ENCODE data around the gene FGF18. TPM values are rescaled to one million over a fixed set of nuclear protein-coding genes. Genes with fewer than 3 reads are reported as not detected.

The FGF18 gene
- polyA plus RNA-seq, 3 donors: not detected

DNA sequence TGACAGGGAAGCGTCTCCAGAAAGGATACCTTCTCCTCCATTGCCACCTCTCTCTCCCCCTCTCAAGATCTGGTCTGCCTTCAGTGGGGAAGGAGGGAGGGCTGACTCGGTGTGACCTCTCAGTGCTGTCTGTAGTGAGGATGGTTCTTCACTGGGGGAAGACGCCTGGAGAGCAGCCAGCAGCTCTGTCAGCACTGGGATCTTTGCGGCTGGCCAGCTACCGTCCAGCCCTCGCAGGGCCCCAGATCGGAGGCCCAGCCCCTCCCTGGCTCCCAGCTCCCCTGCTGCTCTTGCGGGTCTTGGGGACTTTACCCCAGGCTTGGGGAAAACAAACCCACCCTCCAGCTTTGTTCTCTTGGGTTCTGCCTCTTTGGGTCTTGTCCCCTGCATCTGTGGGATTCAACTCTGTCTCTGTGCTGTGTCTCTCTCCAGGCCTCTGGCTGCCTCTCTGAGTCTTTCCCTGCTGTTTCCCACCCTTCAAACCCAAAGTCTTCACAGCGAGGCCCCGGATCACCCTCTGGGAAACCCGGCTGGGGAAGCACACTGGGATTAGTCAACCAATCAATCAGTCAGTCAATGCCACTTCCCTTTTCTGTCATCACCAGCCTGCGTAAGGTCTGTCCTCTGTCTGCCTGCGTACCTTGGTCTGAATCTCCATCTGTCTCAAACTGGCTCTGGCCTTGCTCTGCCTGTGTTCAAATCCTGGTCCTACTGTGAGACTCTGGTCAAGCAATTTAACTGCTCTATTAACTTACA, 23.0 kb downstream of the FGF18 start:
- no peak overlapping the region for H3K9ac ChIP-seq (ENCODE audit: insufficient read depth, low read length, poor library complexity, severe bottlenecking)
- H3K27ac ChIP-seq (ENCODE audit: low read depth in 1 of 2, low read length in 2 of 2): no peak overlapping the region
- Mint-ChIP-seq H3K27me3 (ENCODE audit: low read depth in 3 of 3) (peaks cover 4 to 13% (median 6%) of the 10 kb centered on the region in 3 donors), H3K4me3 (no peak overlapping the region), H3K27ac (no peak overlapping the region), H3K36me3 (no peaks in the 10 kb centered on the region), H3K9me3 (no peaks in the 10 kb centered on the region), H3K4me1 (peaks cover 4% of the 10 kb centered on the region)
- H4K20me1 ChIP-seq (ENCODE audit: insufficient read depth, low read length): no peaks in the 10 kb centered on the region
- H2AFZ ChIP-seq (ENCODE audit: insufficient read depth, low read depth, low read length, poor library complexity, severe bottlenecking): no peak overlapping the region
- no peak overlapping the region for H3K4me2 ChIP-seq (replicated peaks; ENCODE audit: extremely low read depth, low read length, poor library complexity, severe bottlenecking)
- WGBS (ENCODE audit: insufficient coverage): 55% methylated on average over 11 of the region's 13 CpGs
- no peaks in the 10 kb centered on the region for H3K79me2 ChIP-seq (ENCODE audit: insufficient read depth, low read length)
- H3K4me1 ChIP-seq (ENCODE audit: control insufficient read depth in 1 of 2, insufficient read depth in 2 of 2, low read length in 2 of 2): no peaks in the 10 kb centered on the region
- intact Hi-C loops (cut with micrococcal nuclease): no loop called here
- H3K4me3 ChIP-seq (replicated peaks in 1 of 3; ENCODE audit: low read depth in 2 of 3, low read length in 3 of 3): no peak overlapping the region
- H3K36me3 ChIP-seq (replicated peaks in 1 of 2; ENCODE audit: control insufficient read depth in 1 of 2, insufficient read depth in 2 of 2, low read length in 2 of 2): no peaks in the 10 kb centered on the region
- DNase-seq: peak in 2 of 3 donors; percentile 6 to 52
- H3K27me3 ChIP-seq (ENCODE audit: control insufficient read depth in 2 of 2, insufficient read depth in 2 of 2, low read length in 2 of 2): no peaks in the 10 kb centered on the region
- H3K9me3 ChIP-seq (replicated peaks in 1 of 2; ENCODE audit: control insufficient read depth in 1 of 2, insufficient read depth in 1 of 2, low read length in 2 of 2): no peaks in the 10 kb centered on the region
- TF ChIP-seq, protein P1, sequence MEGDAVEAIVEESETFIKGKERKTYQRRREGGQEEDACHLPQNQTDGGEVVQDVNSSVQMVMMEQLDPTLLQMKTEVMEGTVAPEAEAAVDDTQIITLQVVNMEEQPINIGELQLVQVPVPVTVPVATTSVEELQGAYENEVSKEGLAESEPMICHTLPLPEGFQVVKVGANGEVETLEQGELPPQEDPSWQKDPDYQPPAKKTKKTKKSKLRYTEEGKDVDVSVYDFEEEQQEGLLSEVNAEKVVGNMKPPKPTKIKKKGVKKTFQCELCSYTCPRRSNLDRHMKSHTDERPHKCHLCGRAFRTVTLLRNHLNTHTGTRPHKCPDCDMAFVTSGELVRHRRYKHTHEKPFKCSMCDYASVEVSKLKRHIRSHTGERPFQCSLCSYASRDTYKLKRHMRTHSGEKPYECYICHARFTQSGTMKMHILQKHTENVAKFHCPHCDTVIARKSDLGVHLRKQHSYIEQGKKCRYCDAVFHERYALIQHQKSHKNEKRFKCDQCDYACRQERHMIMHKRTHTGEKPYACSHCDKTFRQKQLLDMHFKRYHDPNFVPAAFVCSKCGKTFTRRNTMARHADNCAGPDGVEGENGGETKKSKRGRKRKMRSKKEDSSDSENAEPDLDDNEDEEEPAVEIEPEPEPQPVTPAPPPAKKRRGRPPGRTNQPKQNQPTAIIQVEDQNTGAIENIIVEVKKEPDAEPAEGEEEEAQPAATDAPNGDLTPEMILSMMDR (IDR thresholded peaks at IDR 0.05): no peak

DNA sequence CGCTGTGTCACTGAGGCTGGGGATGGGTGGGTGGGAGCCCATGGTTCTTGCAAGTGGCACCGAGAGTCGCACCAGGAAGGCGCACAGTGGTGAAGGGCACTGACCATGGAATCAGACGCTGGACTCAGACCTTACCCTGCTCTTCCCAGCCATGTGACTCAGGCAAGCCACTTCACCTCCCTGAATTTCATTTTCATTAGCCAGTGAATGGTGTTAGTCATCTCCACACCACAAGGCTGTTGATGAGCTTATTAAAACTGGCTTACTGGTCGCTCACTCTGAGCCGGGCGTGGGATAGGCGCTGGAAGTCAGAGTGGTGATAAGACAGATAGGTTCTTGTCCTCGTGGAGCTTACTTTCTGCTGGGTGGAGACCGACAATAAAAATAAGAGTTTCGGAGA, 25.1 kb downstream of the FGF18 start:
- peaks cover 0 to 6% of the 10 kb centered on the region in 2 donors for H3K27me3 ChIP-seq (ENCODE audit: control insufficient read depth in 2 of 2, insufficient read depth in 2 of 2, low read length in 2 of 2)
- H3K36me3 ChIP-seq (replicated peaks in 1 of 2; ENCODE audit: control insufficient read depth in 1 of 2, insufficient read depth in 2 of 2, low read length in 2 of 2): no peaks in the 10 kb centered on the region
- Mint-ChIP-seq H3K27ac (no peak overlapping the region), H3K4me3 (no peak overlapping the region), H3K4me1 (peaks cover 4% of the 10 kb centered on the region), H3K9me3 (no peaks in the 10 kb centered on the region), H3K27me3 (ENCODE audit: low read depth in 3 of 3) (peaks cover 10 to 24% (median 19%) of the 10 kb centered on the region in 3 donors), H3K36me3 (no peaks in the 10 kb centered on the region)
- no peaks in the 10 kb centered on the region for H3K9me3 ChIP-seq (replicated peaks in 1 of 2; ENCODE audit: control insufficient read depth in 1 of 2, insufficient read depth in 1 of 2, low read length in 2 of 2)
- H3K79me2 ChIP-seq (ENCODE audit: insufficient read depth, low read length): no peaks in the 10 kb centered on the region
- DNase-seq: no peak
- H3K4me1 ChIP-seq (ENCODE audit: control insufficient read depth in 1 of 2, insufficient read depth in 2 of 2, low read length in 2 of 2): no peaks in the 10 kb centered on the region
- H3K9ac ChIP-seq (ENCODE audit: insufficient read depth, low read length, poor library complexity, severe bottlenecking): no peak overlapping the region
- no peak overlapping the region for H3K4me2 ChIP-seq (replicated peaks; ENCODE audit: extremely low read depth, low read length, poor library complexity, severe bottlenecking)
- WGBS (ENCODE audit: insufficient coverage): 96% methylated on average over 8 of the region's 12 CpGs
- no peak overlapping the region for H3K4me3 ChIP-seq (replicated peaks in 1 of 3; ENCODE audit: low read depth in 2 of 3, low read length in 3 of 3)
- intact Hi-C loops (cut with micrococcal nuclease): no loop called here
- no peak overlapping the region for H2AFZ ChIP-seq (ENCODE audit: insufficient read depth, low read depth, low read length, poor library complexity, severe bottlenecking)
- no peaks in the 10 kb centered on the region for H4K20me1 ChIP-seq (ENCODE audit: insufficient read depth, low read length)
- TF ChIP-seq, protein P1 (IDR thresholded peaks at IDR 0.05): no peak
- H3K27ac ChIP-seq (ENCODE audit: low read depth in 1 of 2, low read length in 2 of 2): no peak overlapping the region
